ENCODE data around the gene ADRA2C.
"Not testable (repeated sequence)": the region's sequence is repeated elsewhere in the genome, so short reads cannot be mapped to it uniquely, and the experiment has no call there.

Gene ADRA2C

GRCh38 chr4:3813151-3814052, 47.2 kb downstream of the ADRA2C start:
- DNase-seq (ENCODE audit: low read depth), result no peak

GRCh38 chr4:3814053-3814570, 47.9 kb downstream of the ADRA2C start:
- DNase-seq (ENCODE audit: low read depth), result no peak

GRCh38 chr4:3814838-3815237, 48.7 kb downstream of the ADRA2C start:
- not testable (repeated sequence) for DNase-seq (ENCODE audit: low read depth)

GRCh38 chr4:3816256-3816825, 50.2 kb downstream of the ADRA2C start:
- DNase-seq (ENCODE audit: low read depth), result no peak

GRCh38 chr4:3816983-3817960, 51.1 kb downstream of the ADRA2C start:
- DNase-seq (ENCODE audit: low read depth), result no peak
